PC-9 (cell line): ENCODE data around the gene RNASET2. TPM values are rescaled to one million over a fixed set of nuclear protein-coding genes. Genes with fewer than 3 reads are reported as not detected.

Experiments used
- BruUV-seq: library from RNA; stranded (reverse); fragments of 400-500 nt; replicated peaks from 2 replicates; lab custom pipeline; 2021; lab: Mats Ljungman, UMichigan
- CTCF ChIA-PET: fragments of 300-600 bp; sonication (Branson Sonifier 250); formaldehyde crosslinking; loops from one replicate; lab custom pipeline; 2022; ENCODE audit warnings: antibody characterized with exemption; lab: Charles Lee
- POLR2A ChIA-PET: fragments of 300-600 bp; sonication (Branson Sonifier 250); formaldehyde crosslinking; loops from one replicate; lab custom pipeline; 2022; ENCODE audit warnings: antibody characterized with exemption; ENCODE audit not compliant: unreplicated experiment; lab: Charles Lee
- DNase-seq, 2 experiments: peaks; one replicate each; pipeline versions ENCODE4 v3.0.0 to v3.0.0-alpha.2; 2015 to 2022; ENCODE audit warnings: mixed read lengths in 1 of 2
- H2AFZ ChIP-seq: fragments of 200-600 bp; sonication (generic); 2 replicates; pipeline ENCODE4 v1.8.1; 2017; ENCODE audit warnings: antibody characterized with exemption
- H3F3A ChIP-seq: fragments of 200-600 bp; sonication (generic); 2 replicates; pipeline ENCODE4 v1.8.1; 2017; ENCODE audit warnings: antibody characterized with exemption, mild to moderate bottlenecking, low read depth; ENCODE audit not compliant: insufficient read depth
- H3K27ac ChIP-seq: fragments of 200-600 bp; sonication (generic); 2 replicates; pipeline ENCODE4 v1.6.1; 2016; ENCODE audit warnings: mixed run types
- H3K27me3 ChIP-seq: fragments of 200-600 bp; sonication (generic); 2 replicates; pipeline ENCODE4 v1.6.1; 2016; ENCODE audit warnings: low read depth, mixed run types; ENCODE audit not compliant: insufficient read depth
- H3K36me3 ChIP-seq: fragments of 200-600 bp; sonication (generic); 2 replicates; pipeline ENCODE4 v1.6.1; 2016; ENCODE audit warnings: low read depth, mixed run types
- H3K4me1 ChIP-seq: fragments of 200-600 bp; sonication (generic); replicated peaks from 2 replicates; pipeline ENCODE4 v1.6.1; 2016; ENCODE audit warnings: mixed run types; ENCODE audit not compliant: insufficient read depth
- H3K4me2 ChIP-seq: fragments of 200-600 bp; sonication (generic); 2 replicates; pipeline ENCODE4 v1.6.1; 2017; ENCODE audit warnings: mixed run types
- H3K4me3 ChIP-seq: fragments of 200-600 bp; sonication (generic); 2 replicates; pipeline ENCODE4 v1.6.1; 2016; ENCODE audit warnings: mixed run types
- H3K79me2 ChIP-seq: fragments of 200-600 bp; sonication (generic); 2 replicates; pipeline ENCODE4 v1.6.1; 2017; ENCODE audit warnings: low read depth, mixed run types
- H3K9me2 ChIP-seq: fragments of 200-600 bp; sonication (generic); 2 replicates; pipeline ENCODE4 v1.8.1; 2017; ENCODE audit warnings: mild to moderate bottlenecking; ENCODE audit not compliant: insufficient read depth
- H3K9me3 ChIP-seq: fragments of 200-600 bp; sonication (generic); 2 replicates; pipeline ENCODE4 v1.8.1; 2016; ENCODE audit warnings: low read depth; ENCODE audit not compliant: insufficient read depth
- H4K20me1 ChIP-seq: fragments of 200-600 bp; sonication (generic); 2 replicates; pipeline ENCODE4 v1.8.1; 2017; ENCODE audit not compliant: insufficient read depth
- CTCF ChIP-seq: fragments of 200-600 bp; sonication (generic); conservative IDR thresholded peaks from 2 replicates; pipeline ENCODE4 v1.6.1; 2017; ENCODE audit warnings: mixed run types, antibody characterized with exemption, mild to moderate bottlenecking, moderate library complexity
- EZH2 ChIP-seq: fragments of 200-600 bp; sonication (generic); IDR thresholded peaks from 2 replicates; pipeline ENCODE4 v1.8.0; 2017; ENCODE audit warnings: antibody characterized with exemption, low read depth
- intact Hi-C: fragments of 100-400 bp; cut with micrococcal nuclease; formaldehyde crosslinking; loops from one replicate; pipeline ENCODE4 v1.10.0; 2022; ENCODE audit not compliant: unreplicated experiment
- total RNA-seq: library from RNA; stranded (reverse); gene quantifications from 2 replicates; pipeline ENCODE4 v1.2.3, GENCODE V29; 2021

Gene RNASET2
- total RNA-seq, 1 experiment from 2014 or later = 16.3 TPM

- intact Hi-C loops = no loop called here
- no peak overlapping the region for H3K27ac ChIP-seq
- no peaks in the 10 kb centered on the region for H3K9me2 ChIP-seq
- H3K4me1 ChIP-seq = no peaks in the 10 kb centered on the region
- H3K36me3 ChIP-seq = no peaks in the 10 kb centered on the region
- CTCF ChIA-PET = no interaction called here
- peaks cover 4% of the 10 kb centered on the region; the same call in 1 of the 2 replicates for H3F3A ChIP-seq
- H3K4me3 ChIP-seq = no peak overlapping the region
- POLR2A ChIA-PET = no interaction called here
- H3K9me3 ChIP-seq = peaks cover 18% of the 10 kb centered on the region
- no TSS peak for BruUV-seq
- H4K20me1 ChIP-seq = no peaks in the 10 kb centered on the region
- no peak overlapping the region for H3K4me2 ChIP-seq
- TF ChIP-seq CTCF (no peak), EZH2 (no peak)
- no peak overlapping the region for H2AFZ ChIP-seq
- no peaks in the 10 kb centered on the region for H3K27me3 ChIP-seq
- no peaks in the 10 kb centered on the region for H3K79me2 ChIP-seq
- DNase-seq = no peak
Observed at GRCh38 chr6:166970091-166970490, 13.7 kb upstream of the RNASET2 start.

GRCh38 chr6:166969390-166970002 lies 13.1 kb upstream of the RNASET2 start:
- H4K20me1 ChIP-seq = no peaks in the 10 kb centered on the region
- no TSS peak for BruUV-seq
- no peaks in the 10 kb centered on the region for H3K79me2 ChIP-seq
- H3K4me3 ChIP-seq = no peak overlapping the region
- no peaks in the 10 kb centered on the region for H3K36me3 ChIP-seq
- ChIA-PET POLR2A (no interaction called here), CTCF (no interaction called here)
- no peak overlapping the region for H3K4me2 ChIP-seq
- peaks cover 4% of the 10 kb centered on the region; the same call in 1 of the 2 replicates for H3F3A ChIP-seq
- TF ChIP-seq EZH2 (no peak), CTCF (no peak)
- H3K4me1 ChIP-seq = no peaks in the 10 kb centered on the region
- DNase-seq = no peak
- no peaks in the 10 kb centered on the region for H3K9me2 ChIP-seq
- H2AFZ ChIP-seq = no peak overlapping the region
- no peaks in the 10 kb centered on the region for H3K27me3 ChIP-seq
- H3K27ac ChIP-seq = no peak overlapping the region
- H3K9me3 ChIP-seq = peaks cover 18% of the 10 kb centered on the region
- intact Hi-C loops = no loop called here

GRCh38 chr6:166966268-166966667 lies 9.9 kb upstream of the RNASET2 start:
- Histone ChIP-seq H3K36me3 (no peaks in the 10 kb centered on the region), H3K9me2 (no peaks in the 10 kb centered on the region), H3F3A (peaks cover 4% of the 10 kb centered on the region; the same call in 1 of the 2 replicates), H3K79me2 (no peaks in the 10 kb centered on the region), H3K4me1 (no peaks in the 10 kb centered on the region), H3K4me3 (no peak overlapping the region), H3K4me2 (no peak overlapping the region), H2AFZ (no peak overlapping the region), H3K27me3 (no peaks in the 10 kb centered on the region), H3K27ac (no peak overlapping the region), H4K20me1 (no peaks in the 10 kb centered on the region), H3K9me3 (peaks cover 18% of the 10 kb centered on the region)
- no TSS peak for BruUV-seq
- intact Hi-C loops = no loop called here
- POLR2A ChIA-PET = no interaction called here
- no peak for DNase-seq
- no peak for TF ChIP-seq EZH2
- TF ChIP-seq CTCF = no peak
- CTCF ChIA-PET = no interaction called here
